Measurements from ENCODE around the gene SLC5A1. TPM values are rescaled to one million over a fixed set of nuclear protein-coding genes. Genes with fewer than 3 reads are reported as not detected.

SLC5A1 gene
- total and polyA plus RNA-seq, 9 of the 15 experiments (the other 6 are each of a cell fraction or from before 2014, with no cell fraction given): not detected

GRCh38 chr22:32040324-32040904 lies 2.6 kb upstream of the SLC5A1 start:
- Histone ChIP-seq H4K20me1 (replicated peaks; ENCODE audit: control insufficient read depth, insufficient read depth, low read length) (no peaks in the 10 kb centered on the region), H3K27ac (ENCODE audit: extremely low read depth, low read depth, low read length) (no peak overlapping the region), H3K4me2 (ENCODE audit: insufficient read depth, low read length) (no peak overlapping the region), H3K9ac (ENCODE audit: insufficient read depth in 1 of 2, low read depth in 2 of 2, low read length in 2 of 2) (no peak overlapping the region), H3K9me1 (ENCODE audit: control insufficient read depth, insufficient read depth, low read length) (no peaks in the 10 kb centered on the region), H3K9me3 (replicated peaks; ENCODE audit: control insufficient read depth, insufficient read depth, low read depth, low read length) (no peaks in the 10 kb centered on the region), H3K79me2 (ENCODE audit: control insufficient read depth, insufficient read depth, low read length) (no peaks in the 10 kb centered on the region), H3K27me3 (ENCODE audit: control insufficient read depth in 2 of 2, insufficient read depth in 2 of 2, low read length in 2 of 2) (peaks cover 2 to 8% of the 10 kb centered on the region in 2 experiments; a peak in 2 of 5 replicates), H2AFZ (ENCODE audit: low read depth, low read length) (no peak overlapping the region), H3K4me3 (no peak overlapping the region), H3K4me1 (replicated peaks in 1 of 2; ENCODE audit: control insufficient read depth in 2 of 2, insufficient read depth in 2 of 2, low read length in 2 of 2) (no peaks in the 10 kb centered on the region), H3K36me3 (ENCODE audit: control insufficient read depth, insufficient read depth, low read length) (no peaks in the 10 kb centered on the region)
- BruUV-seq (replicated peaks): no TSS peak
- in situ Hi-C loops (cut with MboI) (no loop called here), intact Hi-C loops (cut with micrococcal nuclease) (no loop called here)
- ATAC-seq (no peak), DNase-seq (ENCODE audit: extremely low read depth in 1 of 4, low spot score in 3 of 4) (no peak), FAIRE-seq (no peak)
- POLR2A ChIA-PET: interaction anchor here (0.6 to 1.2 kb wide), 3 partner anchors 10 to 39 kb away, joined by 3 to 4 read pairs (median 3); no protein-coding TSS in a partner anchor
- WGBS (ENCODE audit: insufficient coverage, low coverage, missing lambda C conversion rate): 0% methylated on average over 2 of the region's 3 CpGs
- CTCF ChIA-PET (ENCODE audit: low intra/inter-chr PET ratio): no interaction called here
- TF ChIP-seq SMARCA5 (IDR thresholded peaks at IDR 0.05): no peak
- no peak for TF ChIP-seq ATF1 (CRISPR knock-in tag; IDR thresholded peaks at IDR 0.05)
- no peak for TF ChIP-seq ATF1 (tag; IDR thresholded peaks at IDR 0.05)
- TF ChIP-seq ZNF239 (CRISPR knock-in tag; IDR thresholded peaks at IDR 0.05): no peak
- TF ChIP-seq PCBP2 (IDR thresholded peaks at IDR 0.05; ENCODE audit: low read depth, low read length, poor library complexity, severe bottlenecking): no peak
- TF ChIP-seq XRCC3 (IDR thresholded peaks at IDR 0.05): no peak
- no peak for TF ChIP-seq RBM17 (IDR thresholded peaks at IDR 0.05; ENCODE audit: borderline replicate concordance, low read depth, low read length)
- no peak for TF ChIP-seq RHOXF2B (CRISPR knock-in tag; conservative IDR thresholded peaks at IDR 0.05)
- no peak for TF ChIP-seq BRF2 (IDR thresholded peaks at IDR 0.05; ENCODE audit: borderline replicate concordance, insufficient read depth, insufficient read length)
- TF ChIP-seq ZEB2 (IDR thresholded peaks at IDR 0.05): no peak
- TF ChIP-seq NCOA4 (IDR thresholded peaks at IDR 0.05; ENCODE audit: partially characterized antibody): no peak
- no peak for TF ChIP-seq ZNF217 (CRISPR knock-in tag; IDR thresholded peaks at IDR 0.05)
- TF ChIP-seq ZNF780A (CRISPR knock-in tag; IDR thresholded peaks at IDR 0.05): no peak
- no peak for TF ChIP-seq YBX1 (IDR thresholded peaks at IDR 0.05)
- TF ChIP-seq CTCFL (IDR thresholded peaks at IDR 0.05; ENCODE audit: borderline replicate concordance, insufficient read depth, low read depth, low read length, poor library complexity, severe bottlenecking): no peak
- no peak for TF ChIP-seq ZNF583 (CRISPR knock-in tag; IDR thresholded peaks at IDR 0.05)
- TF ChIP-seq RAD21 (CRISPR knock-in tag; conservative IDR thresholded peaks at IDR 0.05 in 1 of 2, IDR thresholded peaks at IDR 0.05 in 1 of 2): no peak
- TF ChIP-seq ZNF592 (IDR thresholded peaks at IDR 0.05): no peak

All from K562 (cell line).